Caco-2 (cell line): ENCODE results near the gene CNKSR3. TPM values are rescaled to one million over a fixed set of nuclear protein-coding genes. Genes with fewer than 3 reads are reported as not detected.

Experiments used
- BruUV-seq: library from RNA; stranded (reverse); fragments of 400-500 nt; replicated peaks from 2 replicates; lab custom pipeline; 2021; lab: Mats Ljungman, UMichigan
- CTCF ChIA-PET: fragments of 300-600 bp; sonication (Branson Sonifier 250); formaldehyde crosslinking; loops from one replicate; lab custom pipeline; 2022; ENCODE audit warnings: antibody characterized with exemption; lab: Charles Lee
- POLR2A ChIA-PET: fragments of 300-600 bp; sonication (Branson Sonifier 250); formaldehyde crosslinking; loops from one replicate; lab custom pipeline; 2022; ENCODE audit warnings: antibody characterized with exemption; lab: Charles Lee
- DNase-seq, 2 experiments: peaks; one replicate each; pipeline versions ENCODE4 v3.0.0 to v3.0.0-alpha.2; 2020 to 2022
- H3K27me3 ChIP-seq: replicated peaks from 2 replicates; pipeline ENCODE4 v1.6.0; 2011; ENCODE audit warnings: low read length; ENCODE audit not compliant: control insufficient read depth, insufficient read depth
- H3K36me3 ChIP-seq: 2 replicates; pipeline ENCODE4 v1.5.1; 2011; ENCODE audit warnings: low read length; ENCODE audit not compliant: control insufficient read depth, insufficient read depth
- H3K4me1 ChIP-seq: fragments of 250-450 bp; sonication (Bioruptor Pico); 2 replicates; pipeline ENCODE4 v1.5.1; 2020; ENCODE audit warnings: mild to moderate bottlenecking
- H3K4me3 ChIP-seq: 2 replicates; pipeline ENCODE4 v1.5.1; 2011; ENCODE audit warnings: low read depth, mild to moderate bottlenecking, control low read depth, low read length
- H3K9me3 ChIP-seq: fragments of 250-450 bp; sonication (Bioruptor Pico); 2 replicates; pipeline ENCODE4 v1.5.1; 2020; ENCODE audit warnings: mild to moderate bottlenecking, moderate library complexity
- H3K27ac Mint-ChIP-seq: one replicate; pipeline ENCODE4 v1.8.0; 2022; ENCODE audit warnings: mixed read lengths; ENCODE audit not compliant: unreplicated experiment
- H3K27me3 Mint-ChIP-seq: one replicate; pipeline ENCODE4 v1.8.0; 2022; ENCODE audit warnings: mixed read lengths; ENCODE audit not compliant: insufficient read depth, unreplicated experiment
- H3K36me3 Mint-ChIP-seq: one replicate; pipeline ENCODE4 v1.8.0; 2022; ENCODE audit warnings: mild to moderate bottlenecking, mixed read lengths; ENCODE audit not compliant: insufficient read depth, unreplicated experiment
- H3K4me1 Mint-ChIP-seq: one replicate; pipeline ENCODE4 v1.8.0; 2022; ENCODE audit warnings: low read depth, mixed read lengths; ENCODE audit not compliant: unreplicated experiment
- H3K4me3 Mint-ChIP-seq: one replicate; pipeline ENCODE4 v1.8.0; 2022; ENCODE audit warnings: mild to moderate bottlenecking, moderate library complexity, mixed read lengths; ENCODE audit not compliant: unreplicated experiment
- H3K9me3 Mint-ChIP-seq: one replicate; pipeline ENCODE4 v1.8.0; 2022; ENCODE audit warnings: mixed read lengths; ENCODE audit not compliant: unreplicated experiment
- intact Hi-C: fragments of 100-400 bp; cut with micrococcal nuclease; formaldehyde crosslinking; loops from one replicate; pipeline ENCODE4 v1.10.0; 2022; ENCODE audit not compliant: unreplicated experiment
- total RNA-seq: library from RNA; stranded (reverse); gene quantifications from 2 replicates; pipeline ENCODE4 v1.2.3, GENCODE V29; 2022
- TF ChIP-seq, protein P1 (sequence below), 2 experiments: fragments of 200-600 bp in 1 of 2; IDR thresholded peaks; 1 replicate in 1 of 2; 2 replicates in 1 of 2; pipeline versions ENCODE4 v1.5.1 to v1.8.0; 2011 to 2022; ENCODE audit warnings: antibody characterized with exemption in 1 of 2, control low read depth in 1 of 2, inconsistent platforms in 1 of 2, low read depth in 1 of 2, low read length in 1 of 2, mild to moderate bottlenecking in 1 of 2, moderate library complexity in 1 of 2; ENCODE audit not compliant: insufficient read depth in 1 of 2, severe bottlenecking in 1 of 2, unreplicated experiment in 1 of 2

CNKSR3 gene
- total RNA-seq, 1 experiment from 2014 or later, result 33.1 TPM

DNA sequence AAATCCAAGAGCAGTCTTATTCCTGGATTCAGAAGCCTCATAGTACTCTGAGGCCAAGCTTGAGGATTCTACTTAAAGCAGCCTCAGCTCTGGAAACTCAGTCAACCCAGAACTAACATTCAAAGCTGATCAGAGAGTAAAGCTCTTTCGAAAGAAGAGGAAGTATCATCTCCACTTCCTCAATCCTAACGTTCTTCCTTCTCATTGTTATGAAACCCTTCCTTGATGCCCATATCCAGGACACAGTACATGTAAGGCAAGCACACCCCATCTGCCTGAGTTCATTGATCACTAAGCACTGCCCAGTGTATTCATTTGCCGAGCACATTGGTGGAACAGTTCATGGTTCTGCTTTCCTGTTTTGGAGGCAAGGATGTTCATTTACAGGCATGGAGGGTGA lies 153.8 kb downstream of the CNKSR3 start, which contains the start of gene IPCEF1:
TSS of gene IPCEF1 (minus strand) at position 114 of the 400 bp plus-strand sequence. CDS start 90,856 bp downstream, outside the sequence.
- POLR2A ChIA-PET, result no interaction called here
- intact Hi-C loops, result no loop called here
- no peaks in the 10 kb centered on the region for H3K36me3 Mint-ChIP-seq

DNA sequence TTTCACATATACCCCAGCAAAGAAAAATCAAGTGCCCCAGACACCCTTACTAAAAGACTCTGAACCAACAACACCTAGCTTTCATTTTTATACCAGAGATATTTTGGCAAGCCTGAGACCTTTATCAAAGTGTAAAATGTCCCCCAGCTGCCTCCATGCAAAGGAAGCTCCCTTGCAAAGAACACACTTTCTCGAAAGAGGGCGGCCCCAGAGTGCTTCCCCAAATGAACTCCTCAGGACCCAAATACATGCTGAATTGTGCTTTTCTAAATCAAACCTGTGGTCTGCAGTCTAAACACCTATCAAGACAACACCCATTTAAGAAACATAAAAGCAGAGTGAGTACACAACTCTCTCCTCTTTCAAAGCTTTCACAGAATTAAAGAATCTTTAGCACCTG lies 154.4 kb downstream of the CNKSR3 start:
- Histone ChIP-seq H3K4me1 (no peaks in the 10 kb centered on the region), H3K27me3 (no peaks in the 10 kb centered on the region), H3K36me3 (no peaks in the 10 kb centered on the region), H3K4me3 (no peak overlapping the region), H3K9me3 (no peaks in the 10 kb centered on the region)
- peaks cover 21% of the 10 kb centered on the region for H3K4me1 Mint-ChIP-seq
- H3K27me3 Mint-ChIP-seq, result no peaks in the 10 kb centered on the region
- TF ChIP-seq, protein P1, sequence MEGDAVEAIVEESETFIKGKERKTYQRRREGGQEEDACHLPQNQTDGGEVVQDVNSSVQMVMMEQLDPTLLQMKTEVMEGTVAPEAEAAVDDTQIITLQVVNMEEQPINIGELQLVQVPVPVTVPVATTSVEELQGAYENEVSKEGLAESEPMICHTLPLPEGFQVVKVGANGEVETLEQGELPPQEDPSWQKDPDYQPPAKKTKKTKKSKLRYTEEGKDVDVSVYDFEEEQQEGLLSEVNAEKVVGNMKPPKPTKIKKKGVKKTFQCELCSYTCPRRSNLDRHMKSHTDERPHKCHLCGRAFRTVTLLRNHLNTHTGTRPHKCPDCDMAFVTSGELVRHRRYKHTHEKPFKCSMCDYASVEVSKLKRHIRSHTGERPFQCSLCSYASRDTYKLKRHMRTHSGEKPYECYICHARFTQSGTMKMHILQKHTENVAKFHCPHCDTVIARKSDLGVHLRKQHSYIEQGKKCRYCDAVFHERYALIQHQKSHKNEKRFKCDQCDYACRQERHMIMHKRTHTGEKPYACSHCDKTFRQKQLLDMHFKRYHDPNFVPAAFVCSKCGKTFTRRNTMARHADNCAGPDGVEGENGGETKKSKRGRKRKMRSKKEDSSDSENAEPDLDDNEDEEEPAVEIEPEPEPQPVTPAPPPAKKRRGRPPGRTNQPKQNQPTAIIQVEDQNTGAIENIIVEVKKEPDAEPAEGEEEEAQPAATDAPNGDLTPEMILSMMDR (IDR thresholded peaks at IDR 0.05; ENCODE audit: insufficient read depth in 1 of 2, low read depth in 1 of 2, low read length in 1 of 2, severe bottlenecking in 1 of 2, unreplicated experiment in 1 of 2), result no peak
- no peak for DNase-seq
- POLR2A ChIA-PET, result no interaction called here
- intact Hi-C loops, result no loop called here
- H3K9me3 Mint-ChIP-seq, result peaks cover 26% of the 10 kb centered on the region
- BruUV-seq, result no TSS peak
- CTCF ChIA-PET, result no interaction called here
- no peak overlapping the region for H3K4me3 Mint-ChIP-seq
- no peak overlapping the region for H3K27ac Mint-ChIP-seq
- no peaks in the 10 kb centered on the region for H3K36me3 Mint-ChIP-seq

More for the DNA sequence above, 153.8 kb downstream of the CNKSR3 start, which contains the start of gene IPCEF1:
- H3K36me3 ChIP-seq, result no peaks in the 10 kb centered on the region
- TF ChIP-seq, protein P1 (IDR thresholded peaks at IDR 0.05; ENCODE audit: insufficient read depth in 1 of 2, low read depth in 1 of 2, low read length in 1 of 2, severe bottlenecking in 1 of 2, unreplicated experiment in 1 of 2), result no peak
- Mint-ChIP-seq H3K9me3 (peaks cover 27% of the 10 kb centered on the region), H3K27me3 (no peaks in the 10 kb centered on the region), H3K4me1 (peaks cover 21% of the 10 kb centered on the region), H3K4me3 (no peak within 1 kb of the TSS), H3K27ac (no peak within 1 kb of the TSS)
- H3K27me3 ChIP-seq, result no peaks in the 10 kb centered on the region
- no peak within 1 kb of the TSS for H3K4me3 ChIP-seq
- CTCF ChIA-PET, result no interaction called here
- H3K4me1 ChIP-seq, result no peaks in the 10 kb centered on the region
- BruUV-seq, result no TSS peak
- H3K9me3 ChIP-seq, result no peaks in the 10 kb centered on the region
- DNase-seq, result no peak

DNA sequence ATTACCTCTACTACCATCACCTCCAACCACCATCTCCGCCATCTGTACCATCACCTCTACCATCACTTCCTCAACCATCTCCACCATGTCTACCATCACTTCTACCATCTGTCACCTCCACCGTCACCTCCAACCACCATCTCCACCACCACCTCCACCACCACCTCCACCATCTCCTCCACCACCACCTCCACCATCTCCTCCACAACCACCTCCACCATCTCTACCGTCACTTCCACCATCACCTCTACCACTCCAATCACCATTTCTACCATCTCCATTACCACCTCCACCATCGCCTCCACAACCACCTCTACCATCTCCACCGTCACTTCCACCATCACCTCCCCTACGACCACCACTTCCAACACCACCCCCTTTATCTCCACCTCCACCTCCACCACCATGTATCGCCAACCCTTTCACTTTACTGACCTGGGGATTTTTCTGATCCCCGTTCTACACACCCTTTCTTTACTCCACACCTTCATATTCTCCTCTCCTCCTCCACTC lies 156.2 kb downstream of the CNKSR3 start:
- no TSS peak for BruUV-seq
- ChIA-PET CTCF (interaction anchor here (0.5 kb wide), 1 partner anchor 391 kb away, joined by 3 read pairs; no protein-coding TSS in a partner anchor), POLR2A (no interaction called here)
- Mint-ChIP-seq H3K27ac (peak overlapping the region; percentile 17), H3K27me3 (no peaks in the 10 kb centered on the region), H3K4me3 (no peak overlapping the region), H3K36me3 (no peaks in the 10 kb centered on the region), H3K9me3 (peaks cover 17% of the 10 kb centered on the region), H3K4me1 (peaks cover 20% of the 10 kb centered on the region)
- Histone ChIP-seq H3K4me3 (no peak overlapping the region), H3K9me3 (no peaks in the 10 kb centered on the region), H3K4me1 (no peaks in the 10 kb centered on the region), H3K36me3 (no peaks in the 10 kb centered on the region), H3K27me3 (no peaks in the 10 kb centered on the region)
- intact Hi-C loops, result no loop called here
- TF ChIP-seq, protein P1 (IDR thresholded peaks at IDR 0.05; ENCODE audit: insufficient read depth in 1 of 2, low read depth in 1 of 2, low read length in 1 of 2, severe bottlenecking in 1 of 2, unreplicated experiment in 1 of 2), result no peak
- no peak for DNase-seq
